ENCODE data around the gene MAEL.
"Not testable (repeated sequence)": the region's sequence is repeated elsewhere in the genome, so short reads cannot be mapped to it uniquely, and the experiment has no call there.

Gene MAEL

DNA sequence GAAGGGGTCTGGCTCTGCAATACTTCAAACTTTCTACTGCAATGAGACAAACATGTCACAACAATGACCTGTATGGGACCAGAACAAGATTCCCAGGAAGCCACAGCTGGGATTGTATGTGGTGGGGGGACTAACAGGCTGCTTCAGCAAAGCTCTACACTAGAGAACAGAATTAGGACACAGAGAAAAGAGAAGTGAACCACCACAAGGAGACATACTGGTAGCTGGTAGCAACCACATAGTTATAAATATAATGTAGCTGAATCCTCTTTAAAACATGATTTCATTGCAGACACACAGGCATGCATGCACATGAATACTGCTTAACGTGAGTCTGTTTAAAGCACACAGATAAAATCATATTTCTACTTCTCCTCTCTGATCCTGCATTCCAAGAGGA lies 10.3 kb upstream of the MAEL start:
- DNase-seq (ENCODE audit: low spot score), result no peak

DNA sequence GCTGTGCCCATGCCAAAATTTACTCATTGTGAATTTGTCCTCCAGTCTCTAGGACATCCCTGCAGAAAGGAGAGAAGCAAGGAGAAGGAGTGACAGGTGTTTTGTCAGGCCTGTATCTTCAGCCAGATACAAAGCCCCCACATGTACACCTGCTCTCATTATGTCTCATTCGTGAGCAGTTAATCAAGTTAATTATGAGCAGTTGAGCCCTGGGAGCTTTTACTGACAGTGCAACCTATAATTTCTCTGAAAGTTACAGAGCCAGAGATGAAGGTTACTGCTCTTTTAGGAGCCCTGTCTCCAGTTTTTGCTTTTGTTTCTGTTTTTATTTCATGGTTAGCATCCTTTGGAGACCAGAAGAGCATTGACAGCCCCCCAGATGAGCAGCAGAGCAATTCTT lies 8.7 kb upstream of the MAEL start:
- DNase-seq (ENCODE audit: low spot score), result no peak

DNA sequence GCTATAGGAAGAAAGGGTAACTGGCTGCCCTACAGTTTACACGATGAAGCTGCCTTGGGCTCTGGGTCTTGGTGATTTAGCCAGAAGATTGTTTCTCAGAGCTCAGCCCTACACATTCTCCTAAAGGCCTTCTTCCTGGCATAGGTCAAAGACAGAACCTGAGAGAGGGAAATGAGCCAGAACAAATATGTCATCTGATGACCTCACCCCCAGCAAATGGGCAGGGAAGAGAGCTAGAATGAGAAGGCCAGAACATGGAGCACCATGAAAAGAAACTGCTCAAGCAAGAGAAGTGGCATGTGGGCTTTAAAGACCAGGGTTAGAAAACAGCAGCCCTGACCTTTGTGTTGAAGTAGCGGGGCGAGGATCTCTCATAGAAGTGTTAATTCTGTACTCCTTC lies 8.3 kb upstream of the MAEL start:
- DNase-seq (ENCODE audit: low spot score), result no peak

DNA sequence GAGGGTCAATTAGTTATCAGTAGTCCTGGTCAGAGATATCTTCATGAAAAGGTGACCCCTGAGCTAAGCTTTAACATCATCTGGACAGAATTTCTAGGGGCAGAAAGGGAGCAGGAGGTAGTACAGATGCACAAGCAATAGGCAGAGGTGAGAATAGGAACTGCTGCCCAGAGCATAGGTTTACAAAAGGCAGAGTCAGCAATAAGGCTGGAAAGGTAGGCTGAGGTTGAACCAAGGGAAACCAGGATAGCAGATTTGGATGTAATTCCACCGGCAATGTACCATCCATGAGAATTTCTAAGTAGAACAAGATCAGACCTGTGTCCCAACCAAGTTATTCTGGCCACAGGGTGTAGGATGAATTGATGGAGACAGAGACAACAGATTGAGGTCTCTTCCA lies 7.5 kb upstream of the MAEL start:
- DNase-seq (ENCODE audit: low spot score), result no peak

DNA sequence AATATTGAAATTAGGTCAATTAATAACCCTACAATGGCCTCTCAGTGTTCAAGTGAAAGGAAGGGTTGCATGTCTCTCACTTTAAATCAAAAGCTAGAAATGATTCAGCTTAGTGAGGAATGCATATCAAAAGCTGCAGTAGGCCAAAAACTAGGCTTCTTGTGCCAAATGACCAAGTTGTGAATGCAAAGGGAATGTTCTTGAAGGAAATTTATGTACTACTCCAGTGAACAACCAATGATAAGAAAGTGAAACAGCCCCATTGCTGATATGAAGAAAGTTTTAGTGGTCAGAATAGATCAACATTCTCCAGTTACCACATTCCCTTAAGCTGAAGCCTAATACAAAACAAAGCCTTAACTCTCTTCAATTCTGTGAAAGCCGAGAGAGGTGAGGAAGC lies 10.0 kb downstream of the MAEL start:
- no peak for DNase-seq (ENCODE audit: low spot score)

DNA sequence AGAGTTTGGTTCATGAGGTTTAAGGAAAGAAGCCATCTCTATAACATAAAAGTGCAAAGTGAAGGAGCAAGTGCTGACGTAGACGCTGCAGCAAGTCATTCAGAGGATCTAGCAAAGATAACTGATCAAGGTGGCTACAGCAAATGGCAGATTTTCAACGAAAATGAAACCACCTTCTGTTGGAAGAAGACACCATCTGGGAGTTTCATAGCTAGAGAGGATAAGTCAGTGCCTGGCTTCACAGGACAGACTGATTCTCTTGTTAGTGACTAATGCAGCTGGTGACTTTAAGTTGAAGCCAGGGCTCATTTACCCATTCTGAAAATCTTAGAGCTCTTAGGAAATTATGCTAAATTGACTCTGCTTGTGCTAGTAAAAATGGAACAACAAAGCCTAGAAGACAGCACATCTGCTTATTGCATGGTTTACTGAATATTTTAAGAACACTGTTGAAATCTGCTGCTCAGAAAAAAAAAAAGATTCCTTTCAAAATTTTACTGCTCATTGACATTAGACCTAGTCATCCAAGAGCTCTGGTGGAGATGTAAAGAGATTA lies 10.5 kb downstream of the MAEL start:
- DNase-seq (ENCODE audit: low spot score), result no peak

DNA sequence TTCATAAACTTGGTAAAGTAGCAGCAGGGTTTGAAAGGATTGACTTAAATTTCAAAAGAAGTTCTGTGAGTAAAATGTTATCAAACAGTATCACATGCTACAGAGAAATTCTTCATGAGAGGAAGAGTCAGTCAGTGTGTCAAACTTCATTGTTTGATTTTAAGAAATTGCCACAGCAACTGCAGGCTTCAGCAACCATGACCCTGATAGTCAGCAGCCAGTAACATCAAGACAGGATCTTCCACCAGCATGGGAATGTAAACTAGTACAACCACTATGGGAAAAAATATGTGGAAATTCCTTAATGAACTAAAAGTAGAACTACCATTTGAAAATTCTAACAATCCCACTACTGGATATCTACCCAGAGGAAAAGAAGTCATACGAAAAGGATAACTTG lies 11.5 kb downstream of the MAEL start:
- no peak for DNase-seq (ENCODE audit: low spot score)

DNA sequence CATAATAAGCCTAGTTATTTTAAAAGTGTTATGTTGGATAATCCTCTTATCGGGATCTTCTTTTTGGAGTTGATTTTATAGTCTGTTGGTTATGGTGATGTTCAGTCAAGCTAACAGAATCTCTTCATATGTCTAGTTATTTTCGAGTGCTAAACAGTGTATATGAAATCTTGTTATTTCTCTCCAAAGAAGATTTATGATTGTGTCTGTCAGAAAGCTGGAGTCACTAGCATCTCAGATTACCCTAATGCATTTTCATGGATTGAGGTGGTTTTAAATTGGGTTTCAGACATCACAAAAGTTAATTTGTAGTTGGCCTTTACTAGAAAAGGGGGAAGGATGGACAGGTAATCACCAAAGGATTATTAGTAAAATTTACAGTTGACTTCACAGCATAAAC lies 13.3 kb downstream of the MAEL start:
- DNase-seq (ENCODE audit: low spot score), result no peak

DNA sequence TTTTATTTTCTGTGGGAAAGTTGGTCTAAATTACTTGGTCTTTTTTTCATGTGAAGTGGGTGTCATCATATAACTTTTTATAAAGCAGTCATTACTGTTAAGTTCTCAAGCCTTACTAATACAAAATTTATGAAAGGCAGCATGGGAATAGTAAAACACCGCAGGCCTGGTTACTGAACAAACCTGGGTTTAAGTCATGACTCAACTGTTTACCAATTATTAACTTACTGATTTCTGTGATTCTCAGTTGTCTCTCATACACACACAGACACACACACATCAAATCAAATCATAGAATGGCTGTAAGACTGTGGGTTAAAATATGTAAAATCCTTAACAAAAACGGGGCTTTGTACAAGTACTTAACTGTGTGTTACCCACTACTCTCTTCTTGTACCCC lies 14.6 kb downstream of the MAEL start:
- DNase-seq (ENCODE audit: low spot score), result no peak

DNA sequence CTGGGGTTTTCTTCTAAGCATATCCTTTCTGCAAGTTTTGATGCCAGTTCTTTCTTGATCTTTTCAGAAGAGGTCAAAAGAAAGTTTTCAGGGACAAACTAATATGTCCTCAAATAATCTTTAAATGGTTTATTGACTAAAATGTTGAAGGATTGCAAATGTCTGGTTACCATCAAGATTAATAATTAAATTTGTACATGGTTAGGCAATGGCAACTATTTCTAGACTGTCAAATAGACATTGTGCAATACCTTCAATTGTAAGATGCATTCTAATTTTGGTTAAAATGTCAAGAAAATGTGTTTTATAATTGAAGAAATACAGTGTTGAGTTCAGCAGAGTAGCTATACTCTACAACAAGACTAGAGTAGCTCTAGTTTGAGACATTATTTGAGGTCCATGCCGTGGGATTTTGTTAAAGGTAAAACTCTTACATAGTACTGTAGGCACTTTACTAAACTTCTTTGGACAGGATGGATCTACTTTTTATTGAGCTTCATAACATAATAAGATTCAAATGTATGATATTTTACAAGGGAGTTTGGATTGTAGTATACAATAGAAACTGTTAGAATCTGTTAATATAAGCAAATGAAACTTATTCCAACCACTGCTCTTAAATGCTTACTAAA lies 22.6 kb downstream of the MAEL start:
- DNase-seq (ENCODE audit: low spot score), result no peak

DNA sequence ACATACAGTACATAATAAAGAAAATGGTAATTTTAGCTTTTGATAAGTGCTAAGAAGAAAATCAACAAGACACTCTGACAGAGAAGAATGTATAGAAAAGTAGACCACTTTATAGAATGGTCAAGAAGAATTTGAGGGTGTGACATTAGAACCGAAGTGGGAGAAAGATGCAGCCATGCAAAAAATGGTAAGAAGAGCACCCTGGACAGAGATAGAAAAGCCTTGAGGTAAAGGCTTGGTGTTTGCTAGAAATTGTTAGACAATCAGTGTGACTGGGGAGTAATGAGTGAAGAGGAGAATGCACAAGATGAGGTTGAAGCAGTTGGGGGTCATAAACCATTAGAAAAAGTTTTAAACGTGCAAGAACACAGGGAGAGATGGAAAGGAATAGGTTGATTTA lies 23.5 kb downstream of the MAEL start:
- no peak for DNase-seq (ENCODE audit: low spot score)

DNA sequence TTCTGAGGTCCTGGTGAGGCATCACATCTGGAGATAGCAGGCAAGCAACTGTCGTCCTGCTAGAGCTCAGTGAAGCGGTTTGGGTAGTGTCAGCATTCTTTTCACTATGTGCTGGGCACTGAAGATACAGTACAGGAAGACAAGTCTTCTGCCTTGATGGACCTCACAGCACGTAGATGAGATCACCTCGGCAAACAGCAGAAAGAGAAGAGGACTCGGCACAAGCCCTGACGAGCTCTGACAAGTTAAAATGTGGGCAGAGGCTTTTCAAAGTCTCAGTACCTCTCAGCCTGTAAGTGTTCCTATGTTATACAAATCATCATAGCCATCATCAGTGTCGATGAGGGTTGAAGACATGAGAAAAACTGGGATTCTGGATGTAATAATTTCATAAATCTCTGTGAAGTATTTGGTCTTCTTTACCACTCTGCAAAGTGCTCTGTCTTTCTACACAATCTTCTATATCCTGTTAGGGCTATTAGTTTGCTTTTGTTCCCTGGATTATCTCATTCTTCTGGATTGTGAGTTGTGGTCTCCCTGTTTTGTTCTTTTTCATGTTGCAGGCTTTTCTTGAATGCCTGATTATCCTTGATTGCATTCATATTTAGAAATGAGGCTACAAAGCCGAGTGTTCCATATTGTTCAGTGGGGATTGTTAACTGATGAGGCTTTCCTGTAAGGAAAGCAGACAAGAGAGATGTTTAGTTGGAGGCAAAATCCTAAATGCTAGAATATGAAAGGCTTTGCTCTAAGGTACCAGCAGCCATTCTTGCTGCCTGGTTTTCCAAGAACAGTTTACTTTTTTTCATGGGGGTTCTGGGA lies 24.2 kb downstream of the MAEL start:
- no peak for DNase-seq (ENCODE audit: low spot score)

DNA sequence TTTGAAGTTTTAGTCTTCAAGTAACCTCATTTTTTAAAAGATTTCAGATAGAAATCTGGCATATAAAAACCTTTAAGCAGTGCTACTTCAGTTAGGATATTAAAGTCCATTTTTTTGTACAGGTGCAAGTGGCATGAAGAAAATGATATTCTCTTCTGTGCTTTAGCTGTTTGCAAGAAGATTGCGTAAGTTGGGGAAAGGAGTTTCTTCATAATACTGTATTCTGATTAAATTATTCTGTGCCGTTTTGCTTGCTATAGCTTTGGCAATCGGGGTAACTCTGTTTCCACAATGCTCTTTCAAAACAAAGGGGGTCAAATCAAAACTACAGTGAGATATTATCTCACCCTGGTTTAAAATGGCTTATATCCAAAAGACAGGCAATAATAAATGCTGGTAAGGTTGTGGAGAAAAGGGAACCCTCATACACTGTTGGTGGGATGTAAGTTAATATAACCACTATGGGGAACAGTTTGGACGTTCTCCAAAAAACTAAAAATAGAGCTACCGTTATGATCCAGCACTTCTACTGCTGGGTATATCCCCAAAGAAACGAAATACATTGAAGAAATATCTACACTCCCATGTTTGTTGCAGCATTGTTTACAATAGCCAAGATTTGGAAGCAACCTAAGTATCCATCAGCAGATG lies 27.1 kb downstream of the MAEL start:
- DNase-seq (ENCODE audit: low spot score), result no peak

DNA sequence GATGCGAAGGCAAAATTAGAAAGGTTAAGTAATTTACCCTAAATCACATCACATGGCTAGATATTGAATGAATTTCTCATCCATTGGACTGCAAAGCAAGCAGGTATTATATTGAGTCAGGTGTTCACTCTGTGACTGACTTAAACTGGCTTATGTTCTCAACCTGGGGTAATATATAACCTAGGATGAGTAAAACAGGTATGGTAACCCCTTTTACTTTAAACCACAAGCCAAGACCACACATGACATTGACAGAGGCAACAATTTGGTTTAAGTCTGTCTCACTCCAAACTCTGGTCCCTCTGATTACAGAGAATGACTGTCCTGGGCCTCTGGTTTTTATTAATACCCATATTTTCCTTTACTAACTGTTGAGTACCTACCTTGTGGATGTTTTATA lies 33.3 kb downstream of the MAEL start:
- DNase-seq (ENCODE audit: low spot score), result no peak

DNA sequence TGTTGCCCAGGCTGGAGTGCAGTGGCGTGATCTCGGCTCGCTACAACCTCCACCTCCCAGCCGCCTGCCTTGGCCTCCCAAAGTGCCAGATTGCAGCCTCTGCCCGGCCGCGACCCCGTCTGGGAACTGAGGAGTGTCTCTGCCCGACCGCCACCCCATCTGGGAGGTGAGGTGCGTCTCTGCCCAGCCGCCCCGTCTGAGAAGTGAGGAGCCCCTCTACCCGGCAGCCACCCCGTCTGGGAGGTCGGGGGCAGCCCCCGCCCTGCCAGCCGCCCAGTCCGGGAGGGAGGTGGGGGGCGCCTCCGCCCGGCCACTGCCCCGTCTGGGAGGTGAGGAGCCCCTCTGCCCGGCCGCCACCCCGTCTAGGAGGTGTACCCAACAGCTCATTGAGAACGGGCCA lies 40.5 kb downstream of the MAEL start:
- not testable (repeated sequence) for DNase-seq (ENCODE audit: low spot score)

DNA sequence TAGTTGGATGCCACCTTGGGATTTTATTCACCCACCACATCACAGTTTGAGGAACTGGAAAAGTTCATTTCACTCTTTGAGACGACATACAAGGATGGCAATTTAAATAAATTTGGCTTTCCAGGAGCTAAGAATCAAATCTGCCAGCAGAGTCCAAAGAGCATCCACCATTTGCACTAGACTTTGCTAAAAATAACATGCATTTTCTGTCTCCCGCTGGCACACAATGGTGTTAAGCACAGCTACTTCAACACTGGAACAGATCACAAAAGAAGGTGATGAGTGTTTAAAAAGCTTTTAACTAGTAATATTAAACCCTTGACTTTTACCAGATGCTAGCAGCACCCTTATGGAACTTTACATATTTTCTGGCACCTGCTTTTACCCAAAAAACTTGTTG lies 44.6 kb downstream of the MAEL start:
- DNase-seq (ENCODE audit: low spot score), result no peak

DNA sequence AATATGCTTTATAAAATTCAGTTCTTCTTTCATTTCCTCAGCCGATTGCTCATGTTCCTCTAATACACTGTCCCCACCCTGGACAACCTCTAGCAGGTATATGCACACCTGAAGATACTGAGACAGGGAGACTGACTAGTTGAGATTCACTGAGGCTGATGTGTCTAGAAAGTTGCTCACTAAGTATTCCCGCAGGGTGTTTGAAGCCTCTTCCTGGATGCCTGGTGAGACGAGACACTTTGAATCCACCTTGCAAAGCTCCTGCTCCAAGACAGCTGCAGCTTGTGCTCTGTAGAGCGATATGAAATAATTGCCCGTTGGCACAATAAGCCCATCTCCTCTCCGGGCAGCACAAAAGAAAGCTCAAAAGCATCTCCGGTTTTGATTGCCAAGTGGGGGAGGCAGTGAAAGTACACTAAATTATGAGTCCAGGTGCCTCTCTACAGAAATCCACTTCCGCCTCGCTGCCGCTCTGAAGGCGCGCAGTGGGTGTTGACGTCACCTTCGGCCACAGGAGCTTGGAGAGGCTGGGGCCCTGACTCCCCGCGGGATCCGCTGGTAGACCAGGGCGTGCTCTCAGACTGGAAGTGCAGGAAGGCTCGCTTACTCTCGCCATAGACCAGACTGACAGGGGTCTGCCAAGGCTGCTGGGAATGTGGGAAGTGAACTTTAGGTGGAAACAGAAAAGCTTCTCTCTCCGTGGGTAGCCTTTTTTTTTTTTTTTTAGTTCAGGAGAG lies 54.8 kb downstream of the MAEL start:
- DNase-seq (ENCODE audit: low spot score), result peak; percentile 71

DNA sequence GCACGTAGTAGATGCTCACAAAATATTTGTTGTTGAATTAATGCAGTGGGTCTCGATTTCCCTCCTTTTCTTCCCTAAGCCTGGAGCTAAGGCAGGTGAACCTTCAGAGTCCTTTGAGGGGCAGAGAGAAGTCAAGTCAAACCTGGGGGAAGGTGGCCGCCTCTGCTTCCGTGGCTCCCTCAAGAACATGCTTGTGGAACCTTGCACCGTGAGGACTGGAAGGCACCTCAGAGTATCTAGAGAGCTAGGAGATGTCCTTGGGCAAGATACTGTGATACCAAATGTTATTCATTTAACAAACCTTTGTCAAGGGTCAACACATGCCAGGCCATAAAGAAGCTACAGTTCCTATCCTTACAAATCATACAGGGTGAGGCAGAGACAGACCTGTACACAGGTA lies 62.8 kb downstream of the MAEL start:
- no peak for DNase-seq (ENCODE audit: low spot score)

DNA sequence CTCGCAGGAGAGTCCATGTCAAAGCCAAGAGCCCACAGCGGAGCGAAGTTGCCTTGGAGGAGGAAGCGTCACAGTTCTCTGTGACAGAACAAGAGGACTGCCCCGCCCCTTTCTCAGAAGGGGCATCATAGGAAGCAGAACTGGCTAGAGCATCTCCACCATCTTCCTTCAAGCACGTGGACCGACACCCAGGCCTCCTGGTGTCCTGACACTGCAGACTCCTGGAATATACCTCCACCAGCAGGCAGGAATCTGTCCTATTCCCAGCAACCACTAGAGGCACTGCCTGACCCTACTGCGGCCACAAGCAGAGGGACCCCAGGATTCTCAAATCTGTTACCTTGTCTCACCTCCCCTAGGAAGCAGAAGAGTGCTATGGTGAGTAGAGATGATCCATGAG lies 63.3 kb downstream of the MAEL start:
- DNase-seq (ENCODE audit: low spot score), result no peak

DNA sequence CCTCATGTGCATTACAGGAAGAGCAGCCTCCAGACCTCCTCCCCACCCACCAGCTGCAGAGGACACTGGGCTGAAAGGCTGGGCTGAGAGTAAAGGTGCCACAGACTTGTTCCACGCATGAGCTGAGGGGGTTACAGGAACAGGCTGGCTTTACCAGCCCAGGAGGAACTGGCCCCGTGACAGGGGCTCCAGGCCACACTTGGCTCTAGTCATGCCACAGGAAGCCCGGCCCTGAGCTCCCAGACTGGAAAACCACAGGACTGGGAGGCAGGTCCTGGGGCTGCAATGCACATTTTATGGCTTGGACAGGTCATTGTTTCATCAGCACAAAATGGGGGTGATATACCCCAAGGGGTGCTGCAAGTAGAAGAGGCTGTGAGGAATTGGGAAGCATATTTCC lies 65.5 kb downstream of the MAEL start:
- DNase-seq (ENCODE audit: low spot score), result no peak

DNA sequence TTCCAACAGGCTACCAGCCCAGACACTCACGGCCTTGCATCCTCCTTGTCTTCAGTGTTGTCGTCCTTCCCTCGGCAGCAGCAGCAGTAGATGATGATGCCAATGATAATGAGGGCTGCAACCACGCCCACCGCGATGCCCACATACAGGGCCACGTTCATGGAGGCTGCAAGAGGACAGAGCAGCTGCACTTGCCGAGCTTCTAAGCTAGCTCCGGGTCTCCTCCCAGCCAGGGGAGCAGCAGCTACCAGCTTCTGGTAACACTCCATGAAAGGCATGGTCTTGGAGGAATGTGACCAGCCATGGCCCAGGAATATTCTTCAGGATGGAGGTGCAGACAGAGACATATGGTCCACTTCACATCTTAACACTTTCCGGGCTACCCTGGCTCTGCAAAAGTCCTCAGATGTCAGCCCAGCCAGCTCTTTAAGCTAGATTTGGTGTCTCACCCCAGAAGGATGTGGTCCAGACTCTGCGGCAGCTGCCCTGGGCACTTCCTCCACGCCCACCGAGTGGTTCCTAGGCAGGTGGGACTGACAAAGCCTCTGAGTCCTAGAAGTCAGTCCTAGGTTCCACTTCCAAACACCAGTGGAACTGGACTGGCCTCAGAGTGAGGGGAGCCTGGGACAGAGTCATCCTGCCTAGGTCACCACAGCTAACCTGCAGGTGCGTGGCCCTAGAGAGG lies 66.0 kb downstream of the MAEL start:
- DNase-seq (ENCODE audit: low spot score), result no peak

All from germinal center (tissue), 1 donor.